Esophagus muscularis mucosa (tissue), 4 donors: ENCODE measurements around the gene STK40. TPM values are rescaled to one million over a fixed set of nuclear protein-coding genes. Genes with fewer than 3 reads are reported as not detected.

Experiments
- DNase-seq: peaks from one replicate; pipeline ENCODE4 v3.0.0-alpha.2; 2017; ENCODE audit errors: extremely low spot score
- H3K27ac ChIP-seq, 4 donors: fragments of 200-600 bp; sonication (generic); replicated peaks in 1 of 4; 1 replicate in 3 of 4; 2 replicates in 1 of 4; pipeline ENCODE4 v1.5.1; 2016 to 2019; ENCODE audit warnings: mild to moderate bottlenecking in 1 of 4
- H3K27me3 ChIP-seq, 4 donors: fragments of 200-600 bp; sonication (generic); one replicate each; pipeline versions ENCODE4 v1.5.1 to v1.6.0; 2016 to 2019
- H3K36me3 ChIP-seq, 4 donors: fragments of 200-600 bp; sonication (generic); one replicate each; pipeline ENCODE4 v1.5.1; 2016 to 2019
- H3K4me1 ChIP-seq, 4 donors: fragments of 200-600 bp; sonication (generic); one replicate each; pipeline ENCODE4 v1.5.1; 2016 to 2019
- H3K4me3 ChIP-seq, 4 donors: fragments of 200-600 bp; sonication (generic); 1 replicate in 2 of 4; 2 replicates in 2 of 4; pipeline ENCODE4 v1.5.1; 2016 to 2019; ENCODE audit warnings: mild to moderate bottlenecking in 4 of 4, moderate library complexity in 1 of 4
- H3K9me3 ChIP-seq, 4 donors: fragments of 200-600 bp; sonication (generic); 1 replicate in 3 of 4; 2 replicates in 1 of 4; pipeline ENCODE4 v1.5.1; 2016 to 2019
- CTCF ChIP-seq, 3 experiments: fragments of 200-600 bp in 2 of 3; fragments of 450-650 bp in 1 of 3; sonication (generic) in 2 of 3; IDR thresholded peaks; one replicate each; pipeline ENCODE4 v1.5.1; 2017 to 2019; ENCODE audit warnings: antibody characterized with exemption in 3 of 3, mild to moderate bottlenecking in 2 of 3, moderate library complexity in 1 of 3
- EP300 ChIP-seq: sonication (generic); formaldehyde crosslinking; IDR thresholded peaks from one replicate; pipeline ENCODE4 v1.6.1; 2017; ENCODE audit warnings: antibody characterized with exemption
- POLR2A ChIP-seq: fragments of 450-650 bp; IDR thresholded peaks from one replicate; pipeline ENCODE4 v1.6.1; 2017; ENCODE audit warnings: antibody characterized with exemption, moderate library complexity, mild to moderate bottlenecking, low read depth
- POLR2AphosphoS5 ChIP-seq, 2 donors: sonication (generic); formaldehyde crosslinking; IDR thresholded peaks; one replicate each; pipeline ENCODE4 v1.6.1; 2017; ENCODE audit warnings: antibody characterized with exemption in 2 of 2
- WGBS: methylation state at CpG from one replicate; pipeline ENCODE4 v1.1.5; 2018; 5-methylcytosine and 5-hydroxymethylcytosine counted together
- intact Hi-C: fragments of 100-400 bp; cut with DNase I; formaldehyde crosslinking; loops from one replicate; pipeline ENCODE4 v1.15.1; 2023
- total RNA-seq, 4 donors: library from RNA; depleted of rRNA; stranded (reverse); fragments of >200 nt; gene quantifications; one replicate each; pipeline versions ENCODE4 v1.1.0 to v1.2.1, GENCODE V29; 2016

The STK40 gene
- total RNA-seq, 4 donors from 2014 or later, result 67.7 to 103 (median 80.2) TPM

- Histone ChIP-seq H3K27ac (peak overlapping the region in 2 of 4 donors; percentile 56 to 64), H3K27me3 (no peaks in the 10 kb centered on the region), H3K4me3 (no peak overlapping the region), H3K4me1 (peaks cover 5 to 19% (median 17%) of the 10 kb centered on the region in 4 donors), H3K36me3 (peaks cover 27 to 96% (median 86%) of the 10 kb centered on the region in 4 donors), H3K9me3 (no peaks in the 10 kb centered on the region)
- WGBS, result 91% methylated on average over 8 of the region's 24 CpGs
- DNase-seq, result no peak
- no peak for TF ChIP-seq CTCF (IDR thresholded peaks at IDR 0.05)
- no peak for TF ChIP-seq POLR2A
- intact Hi-C loops, result loop anchor here (2.0 kb wide), 1 partner anchor 77 kb away; no protein-coding TSS in a partner anchor
Observed at GRCh38 chr1:36343651-36344394, 41.9 kb downstream of the STK40 start.

- H3K4me1 ChIP-seq, result peaks cover 14 to 24% (median 19%) of the 10 kb centered on the region in 4 donors
- TF ChIP-seq CTCF (IDR thresholded peaks at IDR 0.05) (peak; percentile 63 to 66 (median 66)), POLR2AphosphoS5 (IDR thresholded peaks at IDR 0.05) (peak; percentile 24 to 37), EP300 (no peak), POLR2A (no peak)
- no peaks in the 10 kb centered on the region for H3K27me3 ChIP-seq
- no peaks in the 10 kb centered on the region for H3K9me3 ChIP-seq
- H3K36me3 ChIP-seq, result peaks cover 23 to 84% (median 73%) of the 10 kb centered on the region in 4 donors
- intact Hi-C loops, result loop anchor here (2.0 kb wide), 1 partner anchor 78 kb away; no protein-coding TSS in a partner anchor
- WGBS, result 77% methylated on average over 8 of the region's 10 CpGs
- H3K4me3 ChIP-seq, result no peak overlapping the region
- peak overlapping the region; percentile 19 to 64 (median 57) for H3K27ac ChIP-seq
- DNase-seq, result no peak
Observed at GRCh38 chr1:36342426-36343185, 43.1 kb downstream of the STK40 start.

DNA sequence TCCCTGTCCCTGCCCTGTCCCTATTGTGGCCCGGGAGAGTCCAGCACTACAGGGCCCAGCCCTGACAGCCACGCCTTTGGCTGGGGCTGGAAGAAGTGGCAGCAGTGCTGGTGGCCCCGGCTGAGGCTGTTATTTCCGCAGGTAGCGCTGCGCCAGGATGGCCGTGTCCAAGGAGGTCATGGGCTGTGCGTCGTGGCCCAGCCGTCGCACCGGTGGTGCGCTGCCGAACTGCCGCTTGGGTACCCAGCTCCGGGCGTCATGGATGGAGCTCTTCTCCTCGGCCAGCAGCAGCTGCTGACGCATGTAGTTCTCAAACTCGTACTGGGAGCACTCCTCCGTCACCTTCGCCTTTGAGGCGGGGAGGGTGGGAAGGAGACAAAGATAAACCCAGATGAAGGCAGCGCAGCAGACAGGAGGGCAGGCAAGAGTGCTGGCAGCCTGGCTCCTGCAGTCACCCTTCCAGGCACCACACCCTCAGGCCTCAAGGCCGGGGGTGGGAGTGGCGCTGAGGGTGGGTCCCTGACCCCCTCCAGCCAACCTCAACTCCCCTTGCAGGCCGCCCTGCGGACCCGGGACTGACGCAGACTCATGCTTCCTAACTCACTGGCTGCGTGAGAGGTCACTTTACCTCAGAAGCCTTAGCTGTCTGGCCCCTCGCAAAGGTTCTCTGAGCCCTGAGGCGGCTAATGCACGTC, 44.0 kb downstream of the STK40 start:
- no peak for DNase-seq
- TF ChIP-seq POLR2A, result no peak
- no peak for TF ChIP-seq POLR2AphosphoS5 (IDR thresholded peaks at IDR 0.05)
- no peak for TF ChIP-seq CTCF (IDR thresholded peaks at IDR 0.05)
- TF ChIP-seq EP300, result no peak
- H3K27ac ChIP-seq, result no peak overlapping the region
- 90% methylated on average over 28 of the region's 34 CpGs for WGBS
- no peaks in the 10 kb centered on the region for H3K27me3 ChIP-seq
- H3K4me3 ChIP-seq, result no peak overlapping the region
- intact Hi-C loops, result loop anchor here (2.0 kb wide), 1 partner anchor 79 kb away; no protein-coding TSS in a partner anchor
- H3K36me3 ChIP-seq, result peaks cover 16 to 76% (median 65%) of the 10 kb centered on the region in 4 donors
- no peaks in the 10 kb centered on the region for H3K9me3 ChIP-seq
- H3K4me1 ChIP-seq, result peaks cover 14 to 24% (median 19%) of the 10 kb centered on the region in 4 donors

GRCh38 chr1:36339615-36340014, 46.1 kb downstream of the STK40 start:
- no peaks in the 10 kb centered on the region for H3K27me3 ChIP-seq

More at GRCh38 chr1:36339615-36340014, 46.1 kb downstream of the STK40 start:
- intact Hi-C loops, result no loop called here
- WGBS, result 81% methylated on average over 6 of the region's 9 CpGs
- H3K27ac ChIP-seq, result no peak overlapping the region
- no peak overlapping the region for H3K4me3 ChIP-seq
- DNase-seq, result no peak
- peaks cover 14 to 24% (median 19%) of the 10 kb centered on the region in 4 donors for H3K4me1 ChIP-seq
- H3K36me3 ChIP-seq, result peaks cover 6 to 54% (median 44%) of the 10 kb centered on the region in 4 donors
- H3K9me3 ChIP-seq, result no peaks in the 10 kb centered on the region
- TF ChIP-seq POLR2AphosphoS5 (IDR thresholded peaks at IDR 0.05) (no peak), CTCF (IDR thresholded peaks at IDR 0.05) (no peak), EP300 (no peak), POLR2A (no peak)
